ENCODE results near the gene MVB12B.
A peak's percentile ranks its signal among the peaks of the same experiment; 100 is the strongest.
"Not testable (repeated sequence)": the region's sequence is repeated elsewhere in the genome, so short reads cannot be mapped to it uniquely, and the experiment has no call there.

MVB12B gene

GRCh38 chr9:126326228-126327005 lies at the start of gene MVB12B:
TSS of gene MVB12B (plus strand) at chr9:126326829. CDS start at chr9:126326930, 101 bp downstream.
- TF ChIP-seq CTCF (IDR thresholded peaks at IDR 0.05; ENCODE audit: low read depth, low read length, missing control alignments): no peak
- peak within 1 kb of the TSS; percentile 50 for H3K4me3 ChIP-seq (replicated peaks; ENCODE audit: low read depth, low read length)
- DNase-seq (ENCODE audit: extremely low read depth, low read depth): no peak

- no peak overlapping the region for H3K4me3 ChIP-seq (replicated peaks; ENCODE audit: low read depth, low read length)
- DNase-seq (ENCODE audit: extremely low read depth, low read depth): no peak
- TF ChIP-seq CTCF (IDR thresholded peaks at IDR 0.05; ENCODE audit: low read depth, low read length, missing control alignments): no peak
Measured at GRCh38 chr9:126283799-126284465, 42.7 kb upstream of the MVB12B start.

GRCh38 chr9:126285652-126286051 lies 41.0 kb upstream of the MVB12B start:
- H3K4me3 ChIP-seq (replicated peaks; ENCODE audit: low read depth, low read length); DNase-seq (ENCODE audit: extremely low read depth, low read depth): not testable (repeated sequence)

GRCh38 chr9:126287166-126287866 lies 39.3 kb upstream of the MVB12B start:
- H3K4me3 ChIP-seq (replicated peaks; ENCODE audit: low read depth, low read length): no peak overlapping the region
- no peak for DNase-seq (ENCODE audit: extremely low read depth, low read depth)
- no peak for TF ChIP-seq CTCF (IDR thresholded peaks at IDR 0.05; ENCODE audit: low read depth, low read length, missing control alignments)

GRCh38 chr9:126290871-126291270 lies 35.8 kb upstream of the MVB12B start:
- TF ChIP-seq CTCF (IDR thresholded peaks at IDR 0.05; ENCODE audit: low read depth, low read length, missing control alignments): no peak
- no peak for DNase-seq (ENCODE audit: extremely low read depth, low read depth)
- H3K4me3 ChIP-seq (replicated peaks; ENCODE audit: low read depth, low read length): no peak overlapping the region

- no peak overlapping the region for H3K4me3 ChIP-seq (replicated peaks; ENCODE audit: low read depth, low read length)
- no peak for TF ChIP-seq CTCF (IDR thresholded peaks at IDR 0.05; ENCODE audit: low read depth, low read length, missing control alignments)
- DNase-seq (ENCODE audit: extremely low read depth, low read depth): no peak
Measured at GRCh38 chr9:126291925-126292324, 34.7 kb upstream of the MVB12B start.

All from HFF-Myc (cell line).